Measurements from ENCODE around the gene LTBP1.

DNA sequence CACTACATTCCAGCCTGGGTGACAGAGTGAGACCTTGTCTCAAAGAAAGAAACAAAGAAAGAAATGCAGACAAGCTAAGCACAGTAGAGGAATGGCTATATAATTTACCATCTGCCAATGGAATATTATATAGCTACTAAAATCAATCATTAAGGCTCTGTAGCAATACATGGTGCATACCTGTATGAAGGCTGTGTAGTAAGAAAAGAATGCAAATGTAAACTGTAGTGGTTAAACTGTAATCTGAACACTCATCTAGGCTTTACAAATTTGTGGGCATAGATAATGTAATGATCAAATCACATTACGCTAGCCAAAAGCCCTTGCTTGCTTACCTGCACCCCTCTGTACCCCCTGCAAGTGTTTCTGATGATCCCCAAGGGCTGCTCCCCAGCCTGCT is 230.9 kb downstream of the LTBP1 start:
- TF ChIP-seq, protein P1, sequence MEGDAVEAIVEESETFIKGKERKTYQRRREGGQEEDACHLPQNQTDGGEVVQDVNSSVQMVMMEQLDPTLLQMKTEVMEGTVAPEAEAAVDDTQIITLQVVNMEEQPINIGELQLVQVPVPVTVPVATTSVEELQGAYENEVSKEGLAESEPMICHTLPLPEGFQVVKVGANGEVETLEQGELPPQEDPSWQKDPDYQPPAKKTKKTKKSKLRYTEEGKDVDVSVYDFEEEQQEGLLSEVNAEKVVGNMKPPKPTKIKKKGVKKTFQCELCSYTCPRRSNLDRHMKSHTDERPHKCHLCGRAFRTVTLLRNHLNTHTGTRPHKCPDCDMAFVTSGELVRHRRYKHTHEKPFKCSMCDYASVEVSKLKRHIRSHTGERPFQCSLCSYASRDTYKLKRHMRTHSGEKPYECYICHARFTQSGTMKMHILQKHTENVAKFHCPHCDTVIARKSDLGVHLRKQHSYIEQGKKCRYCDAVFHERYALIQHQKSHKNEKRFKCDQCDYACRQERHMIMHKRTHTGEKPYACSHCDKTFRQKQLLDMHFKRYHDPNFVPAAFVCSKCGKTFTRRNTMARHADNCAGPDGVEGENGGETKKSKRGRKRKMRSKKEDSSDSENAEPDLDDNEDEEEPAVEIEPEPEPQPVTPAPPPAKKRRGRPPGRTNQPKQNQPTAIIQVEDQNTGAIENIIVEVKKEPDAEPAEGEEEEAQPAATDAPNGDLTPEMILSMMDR (IDR thresholded peaks at IDR 0.05) = no peak
- no peak for TF ChIP-seq POLR2A (IDR thresholded peaks at IDR 0.05)

Data from ovary (tissue), 3 donors.